Vagina (tissue), 2 donors: ENCODE results near the gene HPCAL1. TPM values are rescaled to one million over a fixed set of nuclear protein-coding genes. Genes with fewer than 3 reads are reported as not detected.
"Not testable (repeated sequence)": the region's sequence is repeated elsewhere in the genome, so short reads cannot be mapped to it uniquely, and the experiment has no call there.

Source experiments
- DNase-seq, 2 donors: peaks; one replicate each; pipeline ENCODE4 v3.0.0-alpha.2; 2017; ENCODE audit errors: extremely low spot score in 2 of 2
- H3K27ac ChIP-seq: fragments of 200-600 bp; sonication (generic); one replicate; pipeline ENCODE4 v1.5.1; 2019
- H3K27me3 ChIP-seq: fragments of 200-600 bp; sonication (generic); one replicate; pipeline ENCODE4 v1.5.1; 2019
- H3K36me3 ChIP-seq, 2 donors: fragments of 200-600 bp; sonication (generic); one replicate each; pipeline ENCODE4 v1.5.1; 2017 to 2019
- H3K4me1 ChIP-seq: fragments of 200-600 bp; sonication (generic); one replicate; pipeline ENCODE4 v1.5.1; 2019
- H3K4me3 ChIP-seq, 2 donors: fragments of 200-600 bp; sonication (generic); 1 replicate in 1 of 2; 2 replicates in 1 of 2; pipeline ENCODE4 v1.5.1; 2016 to 2019
- H3K9me3 ChIP-seq: fragments of 200-600 bp; sonication (generic); one replicate; pipeline ENCODE4 v1.5.1; 2019
- POLR2A ChIP-seq, 2 donors: fragments of 450-650 bp; IDR thresholded peaks; one replicate each; pipeline ENCODE4 v1.6.1; 2017; ENCODE audit warnings: antibody characterized with exemption in 2 of 2, mild to moderate bottlenecking in 2 of 2, moderate library complexity in 2 of 2
- POLR2AphosphoS5 ChIP-seq, 2 donors: sonication (generic); formaldehyde crosslinking; IDR thresholded peaks; one replicate each; pipeline ENCODE4 v1.9.0; 2017; ENCODE audit warnings: antibody characterized with exemption in 2 of 2, mild to moderate bottlenecking in 2 of 2, low read depth in 1 of 2; ENCODE audit not compliant: insufficient read depth in 1 of 2
- intact Hi-C: fragments of 100-400 bp; cut with DNase I; formaldehyde crosslinking; loops from one replicate; pipeline ENCODE4 v1.15.1; 2023
- total RNA-seq: library from RNA; depleted of rRNA; stranded (reverse); fragments of >200 nt; gene quantifications from one replicate; pipeline ENCODE4 v1.2.3, GENCODE V29; 2016
- TF ChIP-seq, protein P1 (sequence below), 3 experiments: fragments of 450-650 bp in 2 of 3; fragments of 200-600 bp in 1 of 3; sonication (generic) in 1 of 3; IDR thresholded peaks; one replicate each; pipeline ENCODE4 v1.5.1; 2017 to 2019; ENCODE audit warnings: antibody characterized with exemption in 3 of 3, mild to moderate bottlenecking in 2 of 3, moderate library complexity in 2 of 3

HPCAL1 gene
- total RNA-seq, 1 donor from 2014 or later = 43.7 TPM

GRCh38 chr2:10286216-10287037 is 16.3 kb upstream of the HPCAL1 start:
- peak overlapping the region; percentile 46 for H3K27ac ChIP-seq
- H3K4me1 ChIP-seq = peaks cover 19% of the 10 kb centered on the region
- no peaks in the 10 kb centered on the region for H3K36me3 ChIP-seq
- intact Hi-C loops = no loop called here
- no peak for TF ChIP-seq POLR2AphosphoS5 (IDR thresholded peaks at IDR 0.05; ENCODE audit: insufficient read depth in 1 of 2, low read depth in 1 of 2)
- TF ChIP-seq, protein P1, sequence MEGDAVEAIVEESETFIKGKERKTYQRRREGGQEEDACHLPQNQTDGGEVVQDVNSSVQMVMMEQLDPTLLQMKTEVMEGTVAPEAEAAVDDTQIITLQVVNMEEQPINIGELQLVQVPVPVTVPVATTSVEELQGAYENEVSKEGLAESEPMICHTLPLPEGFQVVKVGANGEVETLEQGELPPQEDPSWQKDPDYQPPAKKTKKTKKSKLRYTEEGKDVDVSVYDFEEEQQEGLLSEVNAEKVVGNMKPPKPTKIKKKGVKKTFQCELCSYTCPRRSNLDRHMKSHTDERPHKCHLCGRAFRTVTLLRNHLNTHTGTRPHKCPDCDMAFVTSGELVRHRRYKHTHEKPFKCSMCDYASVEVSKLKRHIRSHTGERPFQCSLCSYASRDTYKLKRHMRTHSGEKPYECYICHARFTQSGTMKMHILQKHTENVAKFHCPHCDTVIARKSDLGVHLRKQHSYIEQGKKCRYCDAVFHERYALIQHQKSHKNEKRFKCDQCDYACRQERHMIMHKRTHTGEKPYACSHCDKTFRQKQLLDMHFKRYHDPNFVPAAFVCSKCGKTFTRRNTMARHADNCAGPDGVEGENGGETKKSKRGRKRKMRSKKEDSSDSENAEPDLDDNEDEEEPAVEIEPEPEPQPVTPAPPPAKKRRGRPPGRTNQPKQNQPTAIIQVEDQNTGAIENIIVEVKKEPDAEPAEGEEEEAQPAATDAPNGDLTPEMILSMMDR (IDR thresholded peaks at IDR 0.05) = no peak
- no peak for TF ChIP-seq POLR2A (IDR thresholded peaks at IDR 0.05)
- H3K9me3 ChIP-seq = no peaks in the 10 kb centered on the region
- no peak overlapping the region for H3K4me3 ChIP-seq
- no peak for DNase-seq
- H3K27me3 ChIP-seq = no peaks in the 10 kb centered on the region

GRCh38 chr2:10287761-10288160 is 14.9 kb upstream of the HPCAL1 start:
- intact Hi-C loops = no loop called here
- peaks cover 19% of the 10 kb centered on the region for H3K4me1 ChIP-seq
- no peaks in the 10 kb centered on the region for H3K27me3 ChIP-seq
- no peak for DNase-seq
- H3K36me3 ChIP-seq = no peaks in the 10 kb centered on the region
- H3K27ac ChIP-seq = no peak overlapping the region
- no peak for TF ChIP-seq POLR2A (IDR thresholded peaks at IDR 0.05)
- no peak for TF ChIP-seq POLR2AphosphoS5 (IDR thresholded peaks at IDR 0.05; ENCODE audit: insufficient read depth in 1 of 2, low read depth in 1 of 2)
- TF ChIP-seq, protein P1 (IDR thresholded peaks at IDR 0.05) = no peak
- H3K4me3 ChIP-seq = no peak overlapping the region
- H3K9me3 ChIP-seq = no peaks in the 10 kb centered on the region

GRCh38 chr2:10288606-10289005 is 14.1 kb upstream of the HPCAL1 start:
- intact Hi-C loops = no loop called here
- no peaks in the 10 kb centered on the region for H3K9me3 ChIP-seq
- no peaks in the 10 kb centered on the region for H3K27me3 ChIP-seq
- no peak overlapping the region for H3K27ac ChIP-seq
- DNase-seq = no peak
- TF ChIP-seq, protein P1 (IDR thresholded peaks at IDR 0.05) = no peak
- H3K4me1 ChIP-seq = peaks cover 19% of the 10 kb centered on the region
- H3K36me3 ChIP-seq = no peaks in the 10 kb centered on the region
- H3K4me3 ChIP-seq = no peak overlapping the region

DNA sequence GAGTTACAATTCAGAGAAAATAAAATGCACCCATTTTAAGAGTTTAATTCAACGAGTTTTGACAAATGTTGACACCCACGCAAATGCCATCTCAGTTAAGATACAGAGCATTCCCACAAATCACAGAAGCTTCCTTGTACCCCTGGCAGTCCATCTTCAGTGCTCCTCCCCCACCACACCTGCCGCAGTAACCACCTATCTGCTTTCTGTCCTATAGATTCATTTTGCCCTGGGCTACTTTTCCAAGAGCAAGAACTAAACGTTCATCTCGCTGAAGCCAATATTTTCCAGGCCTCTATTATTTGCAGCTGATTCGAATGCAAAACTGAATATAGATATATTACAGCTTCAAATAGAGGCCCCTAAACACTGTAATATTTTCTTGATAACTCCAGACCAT is 13.4 kb upstream of the HPCAL1 start:
- no peaks in the 10 kb centered on the region for H3K36me3 ChIP-seq
- peaks cover 19% of the 10 kb centered on the region for H3K4me1 ChIP-seq
- TF ChIP-seq, protein P1 (IDR thresholded peaks at IDR 0.05) = no peak
- TF ChIP-seq POLR2A (IDR thresholded peaks at IDR 0.05) (no peak), POLR2AphosphoS5 (IDR thresholded peaks at IDR 0.05; ENCODE audit: insufficient read depth in 1 of 2, low read depth in 1 of 2) (no peak)
- no peaks in the 10 kb centered on the region for H3K9me3 ChIP-seq
- H3K27ac ChIP-seq = no peak overlapping the region
- no peaks in the 10 kb centered on the region for H3K27me3 ChIP-seq
- no peak for DNase-seq
- intact Hi-C loops = no loop called here
- no peak overlapping the region for H3K4me3 ChIP-seq

- no peak for DNase-seq
- H3K4me3 ChIP-seq = no peak overlapping the region
- no peaks in the 10 kb centered on the region for H3K36me3 ChIP-seq
- intact Hi-C loops = no loop called here
- H3K27ac ChIP-seq = no peak overlapping the region
- H3K4me1 ChIP-seq = peaks cover 19% of the 10 kb centered on the region
- H3K27me3 ChIP-seq = no peaks in the 10 kb centered on the region
- no peaks in the 10 kb centered on the region for H3K9me3 ChIP-seq
- no peak for TF ChIP-seq POLR2A (IDR thresholded peaks at IDR 0.05)
- TF ChIP-seq, protein P1 (IDR thresholded peaks at IDR 0.05) = no peak
- no peak for TF ChIP-seq POLR2AphosphoS5 (IDR thresholded peaks at IDR 0.05; ENCODE audit: insufficient read depth in 1 of 2, low read depth in 1 of 2)
These were observed 12.8 kb upstream of the HPCAL1 start for GRCh38 chr2:10289891-10290290.

GRCh38 chr2:10291376-10291775 is 11.3 kb upstream of the HPCAL1 start:
- H3K27me3 ChIP-seq, H3K36me3 ChIP-seq, DNase-seq, H3K4me1 ChIP-seq, intact Hi-C loops, H3K9me3 ChIP-seq, H3K4me3 ChIP-seq, H3K27ac ChIP-seq: not testable (repeated sequence)
